NCI-H69 (cell line): Measurements from ENCODE around the gene CDKAL1.
"Not testable (repeated sequence)": the region's sequence is repeated elsewhere in the genome, so short reads cannot be mapped to it uniquely, and the experiment has no call there.

Experiments used
- DNase-seq: peaks from one replicate; lab custom pipeline; 2025; lab: John Stamatoyannopoulos, UW

The CDKAL1 gene

GRCh38 chr6:21026576-21027273, 492.5 kb downstream of the CDKAL1 start:
- no peak for DNase-seq

DNA sequence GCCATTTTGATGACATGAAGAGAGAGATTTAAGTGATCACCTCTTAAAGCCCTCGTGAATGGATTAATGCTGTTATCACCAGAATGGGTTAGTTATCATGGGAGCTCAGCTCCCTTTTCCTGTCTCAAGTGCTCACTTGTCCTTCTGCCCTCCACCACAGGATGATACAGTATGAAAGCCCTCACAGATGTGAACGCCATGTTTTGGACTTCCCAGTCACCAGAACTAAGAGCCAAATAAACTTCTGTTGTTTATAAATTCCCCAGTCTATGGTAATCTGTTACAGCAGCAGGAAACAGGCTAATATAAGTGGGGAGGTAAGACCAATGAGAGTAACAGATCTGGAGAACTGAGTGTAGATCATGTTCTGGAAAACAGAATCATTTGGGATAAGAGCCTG, 493.2 kb downstream of the CDKAL1 start:
- no peak for DNase-seq

DNA sequence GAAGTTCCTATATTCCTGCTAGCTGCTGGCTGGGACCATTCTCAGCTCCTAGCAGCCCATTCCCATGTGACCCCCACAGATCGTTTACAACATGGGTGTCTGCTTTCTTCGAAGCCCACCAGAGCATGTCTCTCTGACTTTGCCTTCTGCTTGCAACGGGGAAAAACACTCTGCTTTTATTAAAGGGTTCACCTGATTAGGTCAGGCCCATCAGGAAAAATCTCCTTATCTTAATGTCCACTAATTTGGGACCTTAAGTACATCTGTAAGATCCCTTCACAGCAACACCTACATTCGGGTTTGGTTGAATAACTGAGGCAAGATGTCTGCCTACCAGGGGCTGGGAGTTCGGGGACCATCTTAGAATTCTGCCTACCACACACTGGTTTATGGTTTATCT, 496.9 kb downstream of the CDKAL1 start:
- DNase-seq: no peak

DNA sequence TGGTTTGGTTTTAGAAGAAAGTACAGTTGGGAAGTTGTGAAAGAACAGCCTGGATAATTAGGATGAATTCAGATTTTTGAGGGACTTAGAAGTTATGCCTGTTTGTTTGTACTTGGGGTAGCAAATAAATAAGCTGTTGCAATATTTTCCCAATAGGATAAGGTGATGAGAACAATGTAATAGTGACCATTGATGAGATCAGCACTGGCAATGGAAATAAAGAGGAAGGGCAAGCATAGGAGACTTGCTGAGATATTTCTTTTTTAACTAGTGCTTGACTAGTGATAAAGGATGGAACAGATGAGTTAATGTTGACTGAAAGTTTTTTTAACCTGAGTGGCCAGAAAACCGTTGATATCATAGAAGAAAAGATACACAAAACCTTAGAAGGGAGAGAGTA, 498.8 kb downstream of the CDKAL1 start:
- no peak for DNase-seq

DNA sequence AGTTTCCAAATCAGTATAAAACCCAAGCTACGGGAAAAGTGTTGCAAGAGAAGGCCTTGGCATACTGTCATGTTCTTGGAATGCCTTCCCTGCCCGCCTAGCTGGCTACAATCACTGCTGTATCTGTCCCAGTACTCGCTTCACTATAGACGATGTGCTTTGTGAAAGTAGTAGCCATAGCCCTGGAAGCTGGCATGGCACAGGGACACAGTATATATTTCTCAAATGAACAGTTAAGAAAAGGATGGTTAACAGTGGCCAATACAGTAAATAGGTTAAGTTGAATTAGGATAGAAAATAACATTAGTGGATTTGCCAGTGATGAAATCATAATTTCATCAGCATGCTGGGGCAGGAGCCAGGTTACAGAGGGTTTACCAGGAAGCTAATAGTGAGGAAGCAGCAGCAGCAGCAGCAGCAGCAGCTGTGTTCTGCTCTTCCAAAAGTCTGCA, 499.3 kb downstream of the CDKAL1 start:
- peak; percentile 33 for DNase-seq

DNA sequence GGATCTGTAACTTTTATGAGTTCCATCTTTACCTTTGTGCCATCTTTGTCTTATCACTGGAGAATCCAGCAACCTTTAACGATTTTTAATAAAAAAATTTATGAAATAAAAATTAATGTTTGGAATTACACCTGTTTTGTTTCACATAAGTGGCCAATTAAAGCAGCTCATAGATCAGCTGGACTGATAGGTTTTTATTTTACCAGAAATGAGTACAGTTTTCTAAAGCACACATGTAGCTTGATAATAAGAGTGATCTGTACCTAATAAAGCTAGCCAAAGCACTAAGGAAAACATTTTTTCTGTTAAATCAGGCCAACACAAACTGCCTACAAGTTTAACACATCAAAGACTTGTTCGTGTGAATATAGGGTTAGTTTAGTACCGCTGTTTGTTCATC, 500.1 kb downstream of the CDKAL1 start:
- no peak for DNase-seq

GRCh38 chr6:21037453-21037852, 503.2 kb downstream of the CDKAL1 start:
- peak; percentile 56 for DNase-seq

- DNase-seq: peak; percentile 63
Measured at GRCh38 chr6:21039926-21040325, 505.7 kb downstream of the CDKAL1 start.

- no peak for DNase-seq
Measured at GRCh38 chr6:21045135-21045700, 511.0 kb downstream of the CDKAL1 start.

- no peak for DNase-seq
Measured at GRCh38 chr6:21046276-21046675, 512.0 kb downstream of the CDKAL1 start.

GRCh38 chr6:21048047-21048446, 513.8 kb downstream of the CDKAL1 start:
- no peak for DNase-seq

GRCh38 chr6:21049148-21049547, 514.9 kb downstream of the CDKAL1 start:
- no peak for DNase-seq

DNA sequence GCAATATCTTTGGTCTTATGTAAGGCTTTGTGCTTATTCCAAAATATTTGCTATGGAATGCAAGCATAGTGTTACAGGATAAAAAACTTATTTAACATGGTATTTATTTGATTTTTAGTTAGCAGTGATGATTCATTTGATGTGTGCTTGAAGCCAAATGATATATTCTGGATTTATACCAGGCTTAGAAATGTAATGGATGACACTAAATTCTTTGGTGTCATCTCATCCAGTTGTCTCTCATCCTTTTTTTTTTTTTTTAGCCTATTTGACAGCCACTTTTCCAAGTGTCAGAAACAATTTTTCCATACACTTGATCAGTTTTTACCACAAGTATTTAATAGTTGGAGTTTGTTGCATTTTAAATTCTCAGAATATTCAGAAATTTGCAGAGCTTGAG, 515.3 kb downstream of the CDKAL1 start:
- no peak for DNase-seq

- no peak for DNase-seq
Measured at GRCh38 chr6:21050935-21051334, 516.7 kb downstream of the CDKAL1 start.

GRCh38 chr6:21051777-21052176, 517.5 kb downstream of the CDKAL1 start:
- no peak for DNase-seq

DNA sequence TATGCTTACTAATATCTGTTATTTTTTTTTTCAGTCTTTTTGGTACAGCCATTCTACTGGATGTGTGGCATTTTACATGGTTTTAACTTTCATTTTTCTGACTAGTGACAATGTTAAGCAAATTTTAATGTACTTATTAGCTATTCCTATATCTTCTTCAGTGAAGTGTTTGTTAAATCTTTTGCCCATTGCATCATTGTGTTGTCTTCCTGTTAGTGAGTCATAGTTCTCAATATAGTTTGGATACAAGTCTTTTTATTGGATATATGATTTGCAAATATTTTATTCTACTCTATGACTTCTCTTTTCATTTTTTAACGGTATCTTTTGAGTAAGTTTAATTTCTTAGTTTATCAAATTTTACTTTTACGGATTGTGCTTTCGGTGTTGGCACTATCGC, 519.4 kb downstream of the CDKAL1 start:
- DNase-seq: no peak

DNA sequence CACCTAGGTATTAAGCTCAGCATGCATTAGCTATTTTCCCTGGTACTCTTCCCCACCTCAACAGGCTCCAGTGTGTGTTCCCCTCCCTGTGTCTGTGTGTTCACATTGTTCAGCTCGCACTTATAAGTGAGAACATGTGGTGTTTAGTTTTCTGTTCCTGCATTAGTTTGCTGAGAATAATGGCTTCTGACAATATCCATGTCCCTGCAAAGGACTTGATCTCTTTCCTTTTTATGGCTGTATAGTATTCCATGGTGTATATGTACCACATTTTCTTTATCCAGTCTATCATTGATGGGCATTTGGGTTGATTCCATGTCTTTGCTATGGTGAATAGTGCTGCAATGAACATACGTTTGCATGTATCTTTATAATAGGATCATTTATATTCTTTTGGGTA, 521.2 kb downstream of the CDKAL1 start:
- DNase-seq: not testable (repeated sequence)

- DNase-seq: peak; percentile 76
Measured at GRCh38 chr6:21061892-21062291, 527.6 kb downstream of the CDKAL1 start.

DNA sequence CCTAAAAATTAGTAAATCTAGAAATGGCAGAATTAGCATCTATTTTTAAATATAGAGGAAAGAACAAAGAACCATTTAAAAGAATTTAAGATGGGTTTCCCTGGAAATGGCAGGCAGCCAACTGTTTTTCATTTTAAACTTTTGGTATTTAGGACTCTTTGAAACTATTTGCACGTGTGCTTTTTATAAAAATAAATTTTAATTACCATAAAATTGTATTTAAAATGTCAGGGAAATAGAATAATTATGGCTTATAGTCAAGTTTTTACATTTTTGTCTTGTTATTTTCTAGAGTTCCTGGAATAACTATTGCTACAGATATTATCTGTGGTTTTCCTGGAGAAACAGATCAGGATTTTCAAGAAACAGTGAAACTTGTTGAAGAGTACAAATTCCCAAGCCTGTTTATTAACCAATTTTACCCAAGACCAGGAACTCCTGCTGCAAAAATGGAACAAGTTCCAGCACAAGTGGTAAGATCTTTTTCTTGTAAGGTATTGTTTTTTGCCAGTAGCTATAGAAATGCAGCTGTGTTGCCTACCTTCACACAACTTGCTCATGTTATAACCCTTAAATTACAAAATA, 530.6 kb downstream of the CDKAL1 start:
- DNase-seq: no peak

- no peak for DNase-seq
Measured at GRCh38 chr6:21067521-21067920, 533.3 kb downstream of the CDKAL1 start.

GRCh38 chr6:21070620-21071019, 536.4 kb downstream of the CDKAL1 start:
- no peak for DNase-seq

DNA sequence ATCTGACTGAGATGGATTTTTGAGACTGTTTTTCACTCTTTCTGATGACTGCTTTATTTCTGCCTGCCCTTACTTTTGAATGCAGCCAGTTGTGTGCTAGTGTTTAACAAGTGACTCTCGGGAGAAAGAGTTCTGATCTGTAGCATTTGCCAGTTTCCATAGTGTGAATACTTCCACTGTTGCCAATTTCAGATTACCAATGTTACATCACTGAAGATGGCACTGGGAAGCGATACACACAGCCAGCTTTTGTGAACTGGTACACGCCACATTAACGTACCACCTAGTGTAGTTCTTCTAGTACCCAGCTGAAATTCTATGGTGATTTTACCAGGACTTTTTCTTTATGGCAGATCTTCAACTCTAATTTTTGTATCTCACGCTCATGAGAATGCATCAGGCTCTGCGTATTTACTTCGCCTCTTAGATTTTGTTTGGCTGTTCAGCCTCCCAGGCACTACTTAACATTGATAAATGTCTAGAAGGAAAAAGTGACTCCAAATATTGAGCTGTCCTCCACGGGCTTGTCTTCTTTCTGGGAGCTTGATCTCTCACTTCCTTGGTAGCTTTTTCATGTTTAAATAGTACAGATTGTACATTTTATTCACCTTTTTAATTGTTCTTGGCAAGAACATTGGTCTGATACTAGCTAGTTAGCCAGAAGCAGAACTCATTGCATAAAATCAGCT, 537.7 kb downstream of the CDKAL1 start:
- DNase-seq: no peak

- DNase-seq: no peak
Measured at GRCh38 chr6:21073318-21073839, 539.1 kb downstream of the CDKAL1 start.
